IPS-18a (cell line): ENCODE data around the gene SYNM.

ENCODE experiments used
- H3K27ac ChIP-seq: one replicate; pipeline ENCODE4 v1.5.1; 2013; ENCODE audit warnings: low read length
- H3K27me3 ChIP-seq: one replicate; pipeline ENCODE4 v1.6.1; 2013; ENCODE audit warnings: mild to moderate bottlenecking, low read length; ENCODE audit not compliant: control insufficient read depth, insufficient read depth
- H3K36me3 ChIP-seq: one replicate; pipeline ENCODE4 v1.6.1; 2013; ENCODE audit warnings: low read depth, low read length; ENCODE audit not compliant: control insufficient read depth
- H3K4me1 ChIP-seq: one replicate; pipeline ENCODE4 v1.6.1; 2013; ENCODE audit warnings: low read depth, low read length; ENCODE audit not compliant: control insufficient read depth
- H3K4me3 ChIP-seq: one replicate; pipeline ENCODE4 v1.5.1; 2013; ENCODE audit warnings: low read length
- H3K9ac ChIP-seq: one replicate; pipeline ENCODE4 v1.6.1; 2013; ENCODE audit warnings: mild to moderate bottlenecking, low read length, moderate library complexity
- H3K9me3 ChIP-seq: one replicate; pipeline ENCODE4 v1.6.1; 2013; ENCODE audit warnings: low read depth, low read length; ENCODE audit not compliant: control insufficient read depth

SYNM gene

DNA sequence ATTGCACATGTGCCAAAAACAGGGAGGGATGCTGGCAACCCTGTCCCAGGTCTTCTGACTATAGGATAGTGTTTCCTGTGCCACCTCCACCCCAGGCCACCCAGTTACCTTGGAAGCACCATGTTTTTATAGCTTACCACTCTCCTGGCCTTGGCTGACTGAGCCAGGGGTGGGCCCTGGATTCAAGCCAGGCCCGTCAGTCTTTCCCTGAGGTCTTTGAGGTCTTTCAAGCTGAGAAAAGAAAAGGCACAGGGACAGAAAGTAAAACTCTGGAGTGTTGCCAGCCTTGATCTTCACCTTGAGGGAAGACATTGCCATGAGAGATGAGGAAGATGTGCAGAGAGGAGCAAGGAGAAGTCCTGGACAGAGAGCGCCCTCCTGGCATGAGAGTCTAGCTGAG is 46.3 kb downstream of the SYNM start:
- Histone ChIP-seq H3K9me3 (no peaks in the 10 kb centered on the region), H3K27me3 (no peaks in the 10 kb centered on the region), H3K4me1 (peaks cover 7% of the 10 kb centered on the region), H3K36me3 (no peaks in the 10 kb centered on the region), H3K9ac (no peak overlapping the region), H3K27ac (no peak overlapping the region), H3K4me3 (no peak overlapping the region)

DNA sequence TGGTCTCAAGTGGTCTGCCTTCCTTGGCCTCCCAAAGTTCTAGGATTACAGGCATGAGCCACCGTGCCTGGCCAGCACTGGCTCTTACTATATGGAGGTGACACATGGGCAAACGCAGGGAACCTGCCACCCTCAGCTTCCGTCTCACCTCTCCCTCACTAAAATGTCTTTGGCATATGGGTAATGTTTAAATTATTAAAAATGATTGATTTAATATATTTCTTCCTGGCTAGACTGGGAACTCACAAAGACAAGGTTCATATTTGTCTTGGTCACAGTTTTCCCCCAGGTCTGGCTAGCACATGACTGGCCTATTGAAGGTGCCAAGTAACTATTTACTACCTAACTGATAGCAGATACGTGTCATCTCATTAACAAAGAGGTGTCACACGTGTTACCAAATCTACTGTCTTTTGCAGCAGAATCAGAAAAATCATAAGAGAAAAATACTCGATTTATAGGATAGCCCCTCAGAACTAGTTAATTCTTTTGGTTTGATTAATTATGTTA is 48.2 kb downstream of the SYNM start:
- no peaks in the 10 kb centered on the region for H3K36me3 ChIP-seq
- H3K4me1 ChIP-seq, result peaks cover 7% of the 10 kb centered on the region
- no peaks in the 10 kb centered on the region for H3K27me3 ChIP-seq
- no peak overlapping the region for H3K9ac ChIP-seq
- no peak overlapping the region for H3K27ac ChIP-seq
- no peaks in the 10 kb centered on the region for H3K9me3 ChIP-seq
- no peak overlapping the region for H3K4me3 ChIP-seq

DNA sequence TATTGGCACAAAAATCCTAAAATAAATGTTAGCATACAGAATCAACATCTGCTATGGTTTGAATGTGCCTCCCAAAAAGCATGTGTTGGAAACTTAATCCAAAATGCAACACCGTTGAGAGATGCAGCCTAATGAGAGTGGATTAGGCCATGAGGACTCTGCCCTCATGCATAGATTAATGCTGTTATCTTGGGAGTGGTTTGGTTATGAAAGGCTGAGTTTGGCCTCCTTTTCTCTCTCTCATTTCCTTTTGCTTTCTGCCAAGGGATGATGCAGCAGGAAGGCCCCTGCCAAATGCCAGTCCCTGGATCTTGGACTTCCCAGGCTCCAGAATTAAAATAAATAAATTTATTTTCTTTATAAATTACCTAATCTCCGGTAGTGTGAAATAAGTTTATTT is 49.4 kb downstream of the SYNM start:
- no peaks in the 10 kb centered on the region for H3K27me3 ChIP-seq
- H3K9me3 ChIP-seq, result no peaks in the 10 kb centered on the region
- peaks cover 7% of the 10 kb centered on the region for H3K4me1 ChIP-seq
- H3K36me3 ChIP-seq, result no peaks in the 10 kb centered on the region
- no peak overlapping the region for H3K27ac ChIP-seq
- no peak overlapping the region for H3K4me3 ChIP-seq
- H3K9ac ChIP-seq, result no peak overlapping the region

DNA sequence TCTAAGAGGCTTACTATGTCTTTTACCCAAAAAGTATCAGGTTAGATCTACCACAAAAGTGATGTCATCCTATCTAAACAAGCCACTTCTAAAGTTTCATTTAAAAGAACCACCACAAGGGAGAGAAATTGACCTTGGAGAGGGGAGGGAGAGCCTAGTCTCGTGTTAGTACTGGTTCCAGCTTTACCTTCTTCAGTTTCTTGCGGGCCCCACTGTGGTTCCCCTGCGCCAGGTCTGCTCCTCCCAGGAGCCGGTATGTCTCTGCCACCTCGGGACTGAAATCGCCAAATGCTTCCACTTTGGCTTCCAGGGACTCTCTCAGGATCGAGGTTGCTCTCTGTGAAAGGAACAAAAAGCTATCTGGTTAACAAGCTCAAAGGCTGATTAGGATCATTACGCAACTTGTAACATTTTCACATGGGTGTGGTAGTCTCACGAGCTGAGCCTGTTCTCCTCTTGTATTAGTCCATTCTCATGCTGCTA is 51.1 kb downstream of the SYNM start:
- Histone ChIP-seq H3K27me3 (no peaks in the 10 kb centered on the region), H3K4me1 (peaks cover 7% of the 10 kb centered on the region), H3K4me3 (no peak overlapping the region), H3K9ac (no peak overlapping the region), H3K9me3 (no peaks in the 10 kb centered on the region), H3K36me3 (no peaks in the 10 kb centered on the region), H3K27ac (no peak overlapping the region)

GRCh38 chr15:99157456-99157855 is 52.6 kb downstream of the SYNM start:
- Histone ChIP-seq H3K27ac (no peak overlapping the region), H3K27me3 (no peaks in the 10 kb centered on the region), H3K36me3 (no peaks in the 10 kb centered on the region), H3K4me1 (peaks cover 7% of the 10 kb centered on the region), H3K4me3 (no peak overlapping the region), H3K9ac (no peak overlapping the region), H3K9me3 (no peaks in the 10 kb centered on the region)

DNA sequence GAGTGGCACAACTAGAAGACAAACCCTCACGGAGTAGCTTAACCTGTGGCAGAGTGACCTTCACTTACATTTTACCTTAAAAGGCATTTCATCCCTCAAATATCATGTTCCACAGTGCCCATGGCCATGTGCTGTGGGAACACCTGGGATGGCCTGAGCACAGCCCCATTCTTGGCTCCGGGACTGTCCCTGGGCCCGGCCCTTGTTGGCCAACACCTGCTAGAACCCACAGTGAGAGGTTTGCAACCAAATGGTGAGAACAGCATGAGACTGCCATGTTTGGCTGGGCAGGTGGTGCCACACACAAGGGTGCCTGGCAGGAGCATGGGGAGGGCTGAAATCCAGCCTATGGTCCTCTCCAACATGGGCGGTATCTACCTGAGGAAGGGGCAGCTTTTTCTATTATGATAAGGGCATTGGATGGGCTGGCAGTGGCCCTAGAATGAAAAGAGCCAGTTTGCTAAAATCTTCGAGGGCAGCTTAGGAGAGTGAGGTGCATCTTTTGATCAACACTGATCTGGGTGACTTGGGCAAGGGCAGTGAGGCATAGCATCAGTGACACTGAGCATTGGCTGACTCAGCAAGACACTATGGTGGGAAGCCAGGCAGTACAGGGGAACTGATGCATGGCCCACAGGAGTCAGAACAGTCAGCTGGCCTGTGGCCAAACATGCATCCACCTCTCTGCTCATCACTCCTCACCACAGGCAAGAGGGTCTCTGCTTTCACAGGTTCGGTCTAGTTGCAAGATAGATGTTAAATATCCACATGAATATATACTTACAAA is 53.9 kb downstream of the SYNM start:
- no peak overlapping the region for H3K9ac ChIP-seq
- no peak overlapping the region for H3K4me3 ChIP-seq
- no peaks in the 10 kb centered on the region for H3K27me3 ChIP-seq
- H3K9me3 ChIP-seq, result no peaks in the 10 kb centered on the region
- no peak overlapping the region for H3K27ac ChIP-seq
- no peaks in the 10 kb centered on the region for H3K36me3 ChIP-seq
- peaks cover 5% of the 10 kb centered on the region for H3K4me1 ChIP-seq

GRCh38 chr15:99163271-99164062 is 58.6 kb downstream of the SYNM start:
- Histone ChIP-seq H3K36me3 (no peaks in the 10 kb centered on the region), H3K4me3 (no peak overlapping the region), H3K27me3 (no peaks in the 10 kb centered on the region), H3K9me3 (no peaks in the 10 kb centered on the region), H3K27ac (no peak overlapping the region), H3K4me1 (no peaks in the 10 kb centered on the region), H3K9ac (no peak overlapping the region)

GRCh38 chr15:99164119-99164518 is 59.2 kb downstream of the SYNM start:
- Histone ChIP-seq H3K9ac (no peak overlapping the region), H3K4me3 (no peak overlapping the region), H3K9me3 (no peaks in the 10 kb centered on the region), H3K27ac (no peak overlapping the region), H3K27me3 (no peaks in the 10 kb centered on the region), H3K4me1 (no peaks in the 10 kb centered on the region), H3K36me3 (no peaks in the 10 kb centered on the region)

DNA sequence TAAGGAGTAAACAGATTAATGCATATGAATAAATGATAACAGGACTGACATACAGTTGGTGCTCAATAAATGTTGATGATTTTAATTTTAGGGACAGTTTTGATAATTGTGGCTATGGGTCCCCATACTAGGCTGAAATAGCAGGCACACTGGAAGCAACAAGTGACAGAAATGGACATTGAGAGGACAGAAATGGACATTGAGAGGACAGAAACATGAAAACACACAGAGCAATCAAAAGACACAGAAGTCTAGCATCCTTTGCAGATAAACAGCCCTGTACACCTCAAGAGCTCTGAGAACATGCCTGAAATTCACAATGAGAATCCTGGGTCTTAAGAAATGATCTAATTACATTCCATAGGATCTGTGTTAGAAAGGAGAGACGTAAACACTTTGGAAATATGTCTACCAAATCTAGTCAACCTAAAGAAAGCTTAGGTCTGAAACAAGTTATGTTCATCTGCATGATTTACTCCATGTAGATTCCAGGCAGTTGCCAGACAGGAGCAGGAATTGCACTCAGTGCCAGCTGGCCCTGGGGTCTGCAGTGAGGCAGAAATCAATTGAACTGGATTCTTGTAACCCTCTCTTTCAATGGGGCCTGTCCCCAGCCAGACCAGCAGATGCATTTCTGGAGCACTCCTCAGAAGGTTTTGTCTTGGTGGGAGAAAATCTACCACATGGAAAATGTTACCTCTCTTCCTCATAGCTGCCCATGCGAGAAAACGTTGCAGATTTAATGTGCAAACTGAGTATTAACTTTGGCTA is 60.3 kb downstream of the SYNM start:
- H3K27me3 ChIP-seq, result no peaks in the 10 kb centered on the region

GRCh38 chr15:99165956-99166689 is 61.2 kb downstream of the SYNM start:
- H3K27ac ChIP-seq, result no peak overlapping the region
- H3K9me3 ChIP-seq, result no peaks in the 10 kb centered on the region
- no peaks in the 10 kb centered on the region for H3K36me3 ChIP-seq
- no peak overlapping the region for H3K9ac ChIP-seq
- H3K4me1 ChIP-seq, result no peaks in the 10 kb centered on the region
- no peaks in the 10 kb centered on the region for H3K27me3 ChIP-seq
- no peak overlapping the region for H3K4me3 ChIP-seq

More for the DNA sequence above, 60.3 kb downstream of the SYNM start:
- H3K9ac ChIP-seq, result no peak overlapping the region
- H3K36me3 ChIP-seq, result no peaks in the 10 kb centered on the region
- no peak overlapping the region for H3K27ac ChIP-seq
- no peaks in the 10 kb centered on the region for H3K4me1 ChIP-seq
- no peaks in the 10 kb centered on the region for H3K9me3 ChIP-seq
- H3K4me3 ChIP-seq, result no peak overlapping the region

DNA sequence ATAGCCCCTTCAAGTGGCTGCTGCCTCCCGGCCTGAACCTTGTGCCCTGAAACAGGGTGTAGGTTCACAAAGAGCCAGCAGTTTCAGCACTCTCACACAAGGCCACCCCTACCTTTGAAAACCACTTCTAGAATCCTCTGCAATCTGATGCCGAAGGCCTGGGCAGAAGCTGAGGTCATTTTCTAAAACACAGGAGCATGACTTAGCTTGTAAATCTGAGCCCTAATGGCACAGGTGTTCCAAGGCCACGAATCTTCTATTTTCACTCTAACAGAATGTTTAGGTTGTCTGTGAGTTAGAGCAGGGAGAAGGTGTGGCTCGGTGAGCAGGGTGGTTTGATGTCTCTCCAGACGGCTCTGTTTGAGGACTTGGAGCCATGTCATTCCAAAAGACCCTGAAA is 62.3 kb downstream of the SYNM start:
- H3K36me3 ChIP-seq, result no peaks in the 10 kb centered on the region
- H3K9me3 ChIP-seq, result no peaks in the 10 kb centered on the region
- H3K4me3 ChIP-seq, result no peak overlapping the region
- H3K4me1 ChIP-seq, result no peaks in the 10 kb centered on the region
- no peak overlapping the region for H3K27ac ChIP-seq
- H3K27me3 ChIP-seq, result no peaks in the 10 kb centered on the region
- no peak overlapping the region for H3K9ac ChIP-seq
